Measurements from ENCODE around the gene BAZ2B. TPM values are rescaled to one million over a fixed set of nuclear protein-coding genes. Genes with fewer than 3 reads are reported as not detected.

Gene BAZ2B
- total and polyA plus RNA-seq, 2 donors (not counting 3 experiments of a cell fraction or from before 2014, with no cell fraction given) = 22.1 to 73.8 TPM

- Histone ChIP-seq H3K4me3 (replicated peaks in 1 of 3; ENCODE audit: insufficient read depth in 1 of 3, low read depth in 1 of 3, low read length in 3 of 3) (no peak overlapping the region), H3K79me2 (ENCODE audit: control insufficient read depth, insufficient read depth, low read length) (peaks cover 2% of the 10 kb centered on the region), H3K9me1 (replicated peaks; ENCODE audit: control insufficient read depth, extremely low read depth, insufficient read depth, low read length) (no peaks in the 10 kb centered on the region), H2AFZ (ENCODE audit: low read depth, low read length) (no peak overlapping the region), H3K36me3 (ENCODE audit: control insufficient read depth in 2 of 2, extremely low read depth in 1 of 2, insufficient read depth in 2 of 2, low read length in 2 of 2) (no peaks in the 10 kb centered on the region), H3K4me1 (ENCODE audit: control insufficient read depth, extremely low read depth, insufficient read depth, low read length) (no peaks in the 10 kb centered on the region), H3K4me2 (ENCODE audit: insufficient read depth, low read length) (no peak overlapping the region), H3K9me3 (replicated peaks; ENCODE audit: control insufficient read depth, insufficient read depth, low read length) (no peaks in the 10 kb centered on the region), H3K27ac (ENCODE audit: insufficient read depth, low read depth, low read length) (no peak overlapping the region), H3K9ac (replicated peaks; ENCODE audit: extremely low read depth, insufficient read depth, low read length) (no peak overlapping the region), H4K20me1 (replicated peaks; ENCODE audit: control insufficient read depth, extremely low read depth, insufficient read depth, low read length) (peaks cover 6% of the 10 kb centered on the region), H3K27me3 (ENCODE audit: control insufficient read depth in 2 of 2, insufficient read depth in 2 of 2, low read length in 2 of 2) (no peaks in the 10 kb centered on the region)
- DNase-seq (ENCODE audit: low read depth, low spot score) (no peak), FAIRE-seq (no peak)
- ChIA-PET POLR2A (no interaction called here), CTCF (interaction anchor here (1.1 kb wide), 1 partner anchor 198 kb away, joined by 3 read pairs; no protein-coding TSS in a partner anchor)
- dilution Hi-C loops (cut with MboI; ENCODE audit: extremely low pct_ligation_motif_present, low sequenced_read_pairs) (no loop called here), intact Hi-C loops (cut with micrococcal nuclease) (no loop called here)
- no peak for TF ChIP-seq CTCF (IDR thresholded peaks at IDR 0.05; ENCODE audit: extremely low read depth in 1 of 2, insufficient read depth in 1 of 2, low read depth in 1 of 2, low read length in 2 of 2)
- BruUV-seq (replicated peaks) = no TSS peak
Measured at GRCh38 chr2:159586034-159586433, 30.3 kb downstream of the BAZ2B start.

GRCh38 chr2:159585622-159586021, 30.7 kb downstream of the BAZ2B start:
- Histone ChIP-seq H3K27ac (ENCODE audit: insufficient read depth, low read depth, low read length) (no peak overlapping the region), H3K4me2 (ENCODE audit: insufficient read depth, low read length) (no peak overlapping the region), H4K20me1 (replicated peaks; ENCODE audit: control insufficient read depth, extremely low read depth, insufficient read depth, low read length) (peaks cover 6% of the 10 kb centered on the region), H3K4me3 (replicated peaks in 1 of 3; ENCODE audit: insufficient read depth in 1 of 3, low read depth in 1 of 3, low read length in 3 of 3) (no peak overlapping the region), H3K36me3 (ENCODE audit: control insufficient read depth in 2 of 2, extremely low read depth in 1 of 2, insufficient read depth in 2 of 2, low read length in 2 of 2) (no peaks in the 10 kb centered on the region), H2AFZ (ENCODE audit: low read depth, low read length) (no peak overlapping the region), H3K9ac (replicated peaks; ENCODE audit: extremely low read depth, insufficient read depth, low read length) (no peak overlapping the region), H3K79me2 (ENCODE audit: control insufficient read depth, insufficient read depth, low read length) (peaks cover 2% of the 10 kb centered on the region), H3K27me3 (ENCODE audit: control insufficient read depth in 2 of 2, insufficient read depth in 2 of 2, low read length in 2 of 2) (no peaks in the 10 kb centered on the region), H3K9me3 (replicated peaks; ENCODE audit: control insufficient read depth, insufficient read depth, low read length) (no peaks in the 10 kb centered on the region), H3K4me1 (ENCODE audit: control insufficient read depth, extremely low read depth, insufficient read depth, low read length) (no peaks in the 10 kb centered on the region), H3K9me1 (replicated peaks; ENCODE audit: control insufficient read depth, extremely low read depth, insufficient read depth, low read length) (no peaks in the 10 kb centered on the region)
- ChIA-PET CTCF (interaction anchor here (1.1 kb wide), 1 partner anchor 198 kb away, joined by 3 read pairs; no protein-coding TSS in a partner anchor), POLR2A (no interaction called here)
- FAIRE-seq (no peak), DNase-seq (ENCODE audit: low read depth, low spot score) (no peak)
- intact Hi-C loops (cut with micrococcal nuclease) (no loop called here), dilution Hi-C loops (cut with MboI; ENCODE audit: extremely low pct_ligation_motif_present, low sequenced_read_pairs) (no loop called here)
- no TSS peak for BruUV-seq (replicated peaks)
- TF ChIP-seq CTCF (IDR thresholded peaks at IDR 0.05; ENCODE audit: extremely low read depth in 1 of 2, insufficient read depth in 1 of 2, low read depth in 1 of 2, low read length in 2 of 2) (no peak), POLR2AphosphoS5 (IDR thresholded peaks at IDR 0.05; ENCODE audit: insufficient read depth, low read depth, low read length) (no peak)

Measured in endothelial cell of umbilical vein (primary cell).